ENCODE measurements around the gene ADH4. TPM values are rescaled to one million over a fixed set of nuclear protein-coding genes. Genes with fewer than 3 reads are reported as not detected.
"Not testable (repeated sequence)": the region's sequence is repeated elsewhere in the genome, so short reads cannot be mapped to it uniquely, and the experiment has no call there.

ADH4 gene
- total RNA-seq, 1 donor from 2014 or later, result 10.8 TPM

- TF ChIP-seq POLR2A (IDR thresholded peaks at IDR 0.05) (no peak), CTCF (IDR thresholded peaks at IDR 0.05) (no peak), POLR2AphosphoS5 (IDR thresholded peaks at IDR 0.05; ENCODE audit: insufficient read depth in 1 of 2, low read depth in 1 of 2) (no peak)
- no peak overlapping the region for H3K27ac ChIP-seq
- no peak for DNase-seq (ENCODE audit: extremely low spot score in 2 of 2)
- no peak overlapping the region for H3K4me3 ChIP-seq
- H3K9me3 ChIP-seq, result no peaks in the 10 kb centered on the region
- H3K4me1 ChIP-seq, result no peaks in the 10 kb centered on the region
- intact Hi-C loops (cut with DNase I), result no loop called here
- H3K27me3 ChIP-seq, result no peaks in the 10 kb centered on the region
- no peaks in the 10 kb centered on the region for H3K36me3 ChIP-seq
Measured at GRCh38 chr4:99121008-99121407, 23.1 kb downstream of the ADH4 start.

DNA sequence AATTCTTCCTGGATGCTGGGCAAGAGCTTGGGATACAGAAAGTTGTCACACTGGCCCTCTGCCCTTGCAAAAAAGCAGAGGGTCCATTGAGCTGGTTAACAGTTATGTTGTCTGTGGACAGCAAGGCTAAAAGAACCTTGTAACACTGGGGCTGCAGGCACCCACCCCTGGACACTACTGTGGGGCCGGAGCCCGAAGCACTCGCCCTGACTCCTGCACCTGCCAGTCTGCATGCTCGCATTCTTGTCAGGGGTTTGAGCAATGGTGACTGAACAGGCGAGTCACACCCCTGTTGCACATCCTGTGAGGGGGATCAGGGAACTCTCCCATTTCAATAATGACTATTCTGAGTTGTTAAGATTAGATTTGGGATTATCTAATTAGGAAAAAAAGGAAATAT, 23.6 kb downstream of the ADH4 start:
- no peak overlapping the region for H3K4me3 ChIP-seq
- H3K27ac ChIP-seq, result no peak overlapping the region
- no peaks in the 10 kb centered on the region for H3K9me3 ChIP-seq
- H3K4me1 ChIP-seq, result no peaks in the 10 kb centered on the region
- DNase-seq (ENCODE audit: extremely low spot score in 2 of 2), result no peak
- no peaks in the 10 kb centered on the region for H3K36me3 ChIP-seq
- no peaks in the 10 kb centered on the region for H3K27me3 ChIP-seq
- no peak for TF ChIP-seq POLR2AphosphoS5 (IDR thresholded peaks at IDR 0.05; ENCODE audit: insufficient read depth in 1 of 2, low read depth in 1 of 2)
- TF ChIP-seq CTCF (IDR thresholded peaks at IDR 0.05), result no peak
- TF ChIP-seq POLR2A (IDR thresholded peaks at IDR 0.05), result no peak
- intact Hi-C loops (cut with DNase I), result no loop called here

DNA sequence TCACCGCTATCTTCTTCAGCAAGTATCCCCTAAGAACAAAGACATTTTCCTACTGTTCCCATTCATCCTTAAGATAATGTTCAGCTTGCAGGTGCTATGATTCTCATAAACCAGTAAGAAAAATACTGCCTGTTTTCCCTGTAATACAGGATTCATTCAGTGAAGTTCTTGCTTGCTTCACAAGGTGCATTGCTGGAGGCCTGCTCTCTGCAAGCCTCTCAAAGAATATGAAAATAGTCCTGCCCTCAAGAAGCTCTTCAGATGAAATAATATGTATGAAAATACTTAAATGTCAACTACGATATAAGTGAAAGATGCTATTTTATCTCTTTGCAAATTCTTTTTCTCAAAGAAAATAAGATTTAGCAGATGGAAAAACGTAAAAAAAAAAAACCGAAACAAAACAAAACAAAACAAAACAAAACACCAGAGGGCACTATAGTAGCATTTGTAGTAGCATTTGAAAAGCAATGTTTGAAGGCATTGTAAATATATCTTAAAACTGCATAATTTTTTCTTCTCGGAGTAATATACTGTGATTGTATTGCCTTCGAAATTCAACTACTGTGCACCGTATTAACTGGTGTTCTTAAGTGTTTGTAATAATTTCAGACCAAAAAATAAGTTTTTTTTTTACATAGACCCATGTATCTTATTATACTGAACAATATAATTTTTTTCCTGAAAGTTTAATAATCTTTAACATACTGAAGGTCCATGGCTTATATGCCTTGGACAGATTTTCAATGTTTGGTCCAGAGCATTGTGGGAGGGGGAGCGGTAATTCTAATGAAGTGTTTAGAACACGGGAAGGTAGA, 26.0 kb downstream of the ADH4 start:
- TF ChIP-seq CTCF (IDR thresholded peaks at IDR 0.05) (peak in 1 of 3 experiments; percentile 5), POLR2A (IDR thresholded peaks at IDR 0.05) (no peak), POLR2AphosphoS5 (IDR thresholded peaks at IDR 0.05; ENCODE audit: insufficient read depth in 1 of 2, low read depth in 1 of 2) (no peak)
- no peak overlapping the region for H3K27ac ChIP-seq
- intact Hi-C loops (cut with DNase I), result loop anchor here (2.0 kb wide), 1 partner anchor 287 kb away; no protein-coding TSS in a partner anchor

DNA sequence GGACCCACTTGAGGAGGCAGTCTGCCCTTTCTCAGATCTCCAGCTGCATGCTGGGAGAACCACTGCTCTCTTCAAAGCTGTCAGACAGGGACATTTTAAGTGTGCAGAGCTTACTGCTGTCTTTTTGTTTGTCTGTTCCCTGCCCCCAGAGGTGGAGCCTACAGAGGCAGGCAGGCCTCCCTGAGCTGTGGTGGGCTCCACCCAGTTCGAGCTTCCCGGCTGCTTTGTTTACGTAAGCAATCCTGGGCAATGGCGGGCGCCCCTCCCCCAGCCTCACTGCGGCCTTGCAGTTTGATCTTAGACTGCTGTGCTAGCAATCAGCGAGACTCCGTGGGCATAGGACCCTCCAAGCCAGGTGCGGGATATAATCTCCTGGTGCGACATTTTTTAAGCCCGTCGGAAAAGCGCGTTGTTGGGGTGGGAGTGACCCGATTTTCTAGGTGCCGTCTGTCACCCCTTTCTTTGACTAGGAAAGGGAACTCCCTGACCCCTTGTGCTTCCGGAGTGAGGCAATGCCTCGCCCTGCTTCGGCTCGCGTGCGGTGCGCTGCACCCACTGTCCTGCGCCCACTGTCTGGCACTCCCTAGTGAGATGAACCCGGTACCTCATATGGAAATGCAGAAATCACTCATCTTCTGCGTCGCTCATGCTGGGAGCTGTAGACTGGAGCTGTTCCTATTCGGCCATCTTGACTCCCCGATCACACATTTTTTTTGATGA, 26.8 kb downstream of the ADH4 start:
- H3K4me1 ChIP-seq; H3K36me3 ChIP-seq; H3K4me3 ChIP-seq; H3K27ac ChIP-seq; DNase-seq (ENCODE audit: extremely low spot score in 2 of 2); H3K9me3 ChIP-seq; H3K27me3 ChIP-seq; intact Hi-C loops (cut with DNase I): not testable (repeated sequence)

More for the DNA sequence above, 26.0 kb downstream of the ADH4 start:
- H3K36me3 ChIP-seq, result no peaks in the 10 kb centered on the region
- no peaks in the 10 kb centered on the region for H3K9me3 ChIP-seq
- no peaks in the 10 kb centered on the region for H3K4me1 ChIP-seq
- H3K4me3 ChIP-seq, result no peak overlapping the region
- no peaks in the 10 kb centered on the region for H3K27me3 ChIP-seq
- DNase-seq (ENCODE audit: extremely low spot score in 2 of 2), result no peak

DNA sequence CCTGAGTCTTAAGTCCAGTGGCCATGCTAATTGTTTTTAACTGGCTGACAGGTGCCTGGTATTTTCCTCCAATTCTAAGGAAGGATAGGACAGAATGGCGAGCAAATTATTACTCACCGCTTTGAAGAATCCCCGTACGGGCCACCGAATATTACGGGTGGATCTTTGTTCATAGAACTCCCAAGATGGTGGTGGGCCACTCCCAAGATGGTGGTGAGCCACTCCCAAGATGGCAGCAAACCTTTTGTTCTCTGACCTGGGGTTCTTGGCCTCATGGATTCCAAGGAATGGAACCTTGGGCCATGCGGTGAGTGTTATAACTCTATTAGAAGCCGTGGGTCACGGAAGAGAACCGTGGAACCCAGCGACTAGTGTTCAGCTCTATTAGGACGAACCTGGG, 34.8 kb downstream of the ADH4 start:
- H3K27ac ChIP-seq; H3K4me1 ChIP-seq; H3K9me3 ChIP-seq; H3K4me3 ChIP-seq; intact Hi-C loops (cut with DNase I); H3K36me3 ChIP-seq; DNase-seq (ENCODE audit: extremely low spot score in 2 of 2); H3K27me3 ChIP-seq: not testable (repeated sequence)

- Histone ChIP-seq H3K27ac (no peak overlapping the region), H3K9me3 (no peaks in the 10 kb centered on the region), H3K4me3 (no peak overlapping the region), H3K27me3 (no peaks in the 10 kb centered on the region), H3K4me1 (no peaks in the 10 kb centered on the region), H3K36me3 (no peaks in the 10 kb centered on the region)
- intact Hi-C loops (cut with DNase I), result no loop called here
- no peak for DNase-seq (ENCODE audit: extremely low spot score in 2 of 2)
- TF ChIP-seq CTCF (IDR thresholded peaks at IDR 0.05) (no peak), POLR2A (IDR thresholded peaks at IDR 0.05) (no peak), POLR2AphosphoS5 (IDR thresholded peaks at IDR 0.05; ENCODE audit: insufficient read depth in 1 of 2, low read depth in 1 of 2) (no peak)
Measured at GRCh38 chr4:99104153-99104552, 39.9 kb downstream of the ADH4 start.
